ENCODE data around the gene GRK5.

The GRK5 gene

GRCh38 chr10:119313644-119314043 lies 106.3 kb downstream of the GRK5 start:
- peak; percentile 86 for DNase-seq
- Histone ChIP-seq H3K4me1 (ENCODE audit: low read length) (peaks cover 35% of the 10 kb centered on the region), H3K79me2 (ENCODE audit: low read length) (peaks cover 100% of the 10 kb centered on the region)

DNA sequence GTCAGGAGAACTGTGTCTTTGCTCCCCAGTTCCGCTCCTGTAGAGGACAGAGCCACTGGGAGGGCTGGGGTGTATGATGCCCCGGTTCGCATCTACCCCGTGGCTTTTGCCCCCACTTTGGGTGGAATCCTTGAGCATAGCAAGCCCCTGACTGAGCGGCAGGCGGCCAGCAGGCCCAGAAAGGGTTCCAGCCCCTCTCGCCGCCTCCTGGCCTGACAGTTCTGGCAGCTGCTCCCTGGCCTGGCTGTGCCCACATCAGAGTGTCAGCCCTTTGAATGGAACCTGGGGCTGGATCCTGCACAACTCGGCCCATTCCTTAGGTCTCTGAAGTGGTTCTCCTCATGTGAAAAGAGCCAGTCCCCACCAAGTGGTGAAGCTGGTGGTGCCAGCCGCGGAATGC lies 106.7 kb downstream of the GRK5 start:
- Histone ChIP-seq H3K36me3 (replicated peaks; ENCODE audit: insufficient read depth, low read length) (no peaks in the 10 kb centered on the region), H2AFZ (ENCODE audit: low read length) (no peak overlapping the region), H3K4me3 (ENCODE audit: low read length) (no peak overlapping the region), H3F3A (ENCODE audit: insufficient read depth, low read length) (0 out of 2 replicates have a peak, but pooled peaks cover 8% of the 10 kb centered on the region), H3K9me2 (replicated peaks; ENCODE audit: insufficient read depth, low read length) (no peaks in the 10 kb centered on the region), H3K4me2 (ENCODE audit: low read depth, low read length) (peak overlapping the region; percentile 17; the same call in 1 of the 2 replicates), H3K27me3 (replicated peaks; ENCODE audit: insufficient read depth, low read length) (no peaks in the 10 kb centered on the region), H3K79me2 (ENCODE audit: low read length) (peaks cover 100% of the 10 kb centered on the region), H3K9me3 (replicated peaks; ENCODE audit: insufficient read depth, low read length) (no peaks in the 10 kb centered on the region), H3K4me1 (ENCODE audit: low read length) (peaks cover 31% of the 10 kb centered on the region), H3K27ac (ENCODE audit: low read length) (peak overlapping the region; percentile 33; the same call in 1 of the 2 replicates), H4K20me1 (ENCODE audit: insufficient read depth, low read length) (peaks cover 48% of the 10 kb centered on the region), H3K9ac (ENCODE audit: low read length) (no peak overlapping the region)
- TF ChIP-seq EZH2 (optimal IDR thresholded peaks at IDR 0.05; ENCODE audit: low read depth, low read length) (no peak), EZH2phosphoT487 (IDR thresholded peaks at IDR 0.05; ENCODE audit: low read length) (no peak)
- TF ChIP-seq, protein P1, sequence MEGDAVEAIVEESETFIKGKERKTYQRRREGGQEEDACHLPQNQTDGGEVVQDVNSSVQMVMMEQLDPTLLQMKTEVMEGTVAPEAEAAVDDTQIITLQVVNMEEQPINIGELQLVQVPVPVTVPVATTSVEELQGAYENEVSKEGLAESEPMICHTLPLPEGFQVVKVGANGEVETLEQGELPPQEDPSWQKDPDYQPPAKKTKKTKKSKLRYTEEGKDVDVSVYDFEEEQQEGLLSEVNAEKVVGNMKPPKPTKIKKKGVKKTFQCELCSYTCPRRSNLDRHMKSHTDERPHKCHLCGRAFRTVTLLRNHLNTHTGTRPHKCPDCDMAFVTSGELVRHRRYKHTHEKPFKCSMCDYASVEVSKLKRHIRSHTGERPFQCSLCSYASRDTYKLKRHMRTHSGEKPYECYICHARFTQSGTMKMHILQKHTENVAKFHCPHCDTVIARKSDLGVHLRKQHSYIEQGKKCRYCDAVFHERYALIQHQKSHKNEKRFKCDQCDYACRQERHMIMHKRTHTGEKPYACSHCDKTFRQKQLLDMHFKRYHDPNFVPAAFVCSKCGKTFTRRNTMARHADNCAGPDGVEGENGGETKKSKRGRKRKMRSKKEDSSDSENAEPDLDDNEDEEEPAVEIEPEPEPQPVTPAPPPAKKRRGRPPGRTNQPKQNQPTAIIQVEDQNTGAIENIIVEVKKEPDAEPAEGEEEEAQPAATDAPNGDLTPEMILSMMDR (IDR thresholded peaks at IDR 0.05; ENCODE audit: low read length): no peak
- DNase-seq: no peak

More at GRCh38 chr10:119313644-119314043, 106.3 kb downstream of the GRK5 start:
- Histone ChIP-seq H3K9ac (ENCODE audit: low read length) (no peak overlapping the region), H2AFZ (ENCODE audit: low read length) (no peak overlapping the region), H3K36me3 (replicated peaks; ENCODE audit: insufficient read depth, low read length) (no peaks in the 10 kb centered on the region), H3K27ac (ENCODE audit: low read length) (peak overlapping the region; percentile 33; the same call in 1 of the 2 replicates), H3F3A (ENCODE audit: insufficient read depth, low read length) (0 out of 2 replicates have a peak, but pooled peaks cover 8% of the 10 kb centered on the region), H3K27me3 (replicated peaks; ENCODE audit: insufficient read depth, low read length) (no peaks in the 10 kb centered on the region), H3K9me3 (replicated peaks; ENCODE audit: insufficient read depth, low read length) (no peaks in the 10 kb centered on the region), H3K9me2 (replicated peaks; ENCODE audit: insufficient read depth, low read length) (no peaks in the 10 kb centered on the region), H4K20me1 (ENCODE audit: insufficient read depth, low read length) (peaks cover 44% of the 10 kb centered on the region), H3K4me2 (ENCODE audit: low read depth, low read length) (peak overlapping the region; percentile 17), H3K4me3 (ENCODE audit: low read length) (no peak overlapping the region)
- no peak for TF ChIP-seq EZH2 (optimal IDR thresholded peaks at IDR 0.05; ENCODE audit: low read depth, low read length)
- TF ChIP-seq, protein P1 (IDR thresholded peaks at IDR 0.05; ENCODE audit: low read length): no peak
- no peak for TF ChIP-seq EZH2phosphoT487 (IDR thresholded peaks at IDR 0.05; ENCODE audit: low read length)

- peaks cover 26% of the 10 kb centered on the region for H3K4me1 ChIP-seq (ENCODE audit: low read length)
- H3K4me2 ChIP-seq (ENCODE audit: low read depth, low read length): no peak overlapping the region
- no peaks in the 10 kb centered on the region for H3K9me2 ChIP-seq (replicated peaks; ENCODE audit: insufficient read depth, low read length)
- no peak overlapping the region for H3K9ac ChIP-seq (ENCODE audit: low read length)
- H3K36me3 ChIP-seq (replicated peaks; ENCODE audit: insufficient read depth, low read length): no peaks in the 10 kb centered on the region
- DNase-seq: no peak
- no peaks in the 10 kb centered on the region for H3K27me3 ChIP-seq (replicated peaks; ENCODE audit: insufficient read depth, low read length)
- no peak overlapping the region for H3K4me3 ChIP-seq (ENCODE audit: low read length)
- TF ChIP-seq EZH2phosphoT487 (IDR thresholded peaks at IDR 0.05; ENCODE audit: low read length) (no peak), EZH2 (optimal IDR thresholded peaks at IDR 0.05; ENCODE audit: low read depth, low read length) (no peak)
- TF ChIP-seq, protein P1 (IDR thresholded peaks at IDR 0.05; ENCODE audit: low read length): no peak
- H3K79me2 ChIP-seq (ENCODE audit: low read length): peaks cover 100% of the 10 kb centered on the region
- H4K20me1 ChIP-seq (ENCODE audit: insufficient read depth, low read length): peaks cover 52% of the 10 kb centered on the region
- H2AFZ ChIP-seq (ENCODE audit: low read length): no peak overlapping the region
- H3F3A ChIP-seq (ENCODE audit: insufficient read depth, low read length): 0 out of 2 replicates have a peak, but pooled peaks cover 8% of the 10 kb centered on the region
- H3K9me3 ChIP-seq (replicated peaks; ENCODE audit: insufficient read depth, low read length): no peaks in the 10 kb centered on the region
- no peak overlapping the region for H3K27ac ChIP-seq (ENCODE audit: low read length)
These were observed 107.1 kb downstream of the GRK5 start for GRCh38 chr10:119314486-119314885.

All from MM.1S (cell line).